Spleen (tissue), 11 donors: ENCODE data around the gene SLC28A1. TPM values are rescaled to one million over a fixed set of nuclear protein-coding genes. Genes with fewer than 3 reads are reported as not detected.
A peak's percentile ranks its signal among the peaks of the same experiment; 100 is the strongest.

Experiments used
- DNase-seq: peaks from one replicate; pipeline ENCODE4 v3.0.0-alpha.2; 2020
- H3K27ac ChIP-seq, 8 donors: fragments of 200-600 bp; sonication (generic) in 7 of 8; 1 replicate in 4 of 8; 2 replicates in 4 of 8; pipeline versions ENCODE4 v1.5.0 to v1.8.0; 2016 to 2021; ENCODE audit warnings: inconsistent platforms in 4 of 8, mild to moderate bottlenecking in 4 of 8, moderate library complexity in 1 of 8
- H3K27me3 ChIP-seq, 7 donors: fragments of 200-600 bp; sonication (generic) in 6 of 7; replicated peaks in 1 of 7; 1 replicate in 4 of 7; 2 replicates in 3 of 7; pipeline versions ENCODE4 v1.5.0 to v1.8.0; 2016 to 2021; ENCODE audit warnings: inconsistent platforms in 3 of 7, mild to moderate bottlenecking in 1 of 7
- H3K36me3 ChIP-seq, 6 donors: fragments of 200-600 bp; sonication (generic) in 5 of 6; 1 replicate in 4 of 6; 2 replicates in 2 of 6; pipeline versions ENCODE4 v1.5.0 to v1.8.0; 2016 to 2021; ENCODE audit warnings: inconsistent platforms in 2 of 6
- H3K4me1 ChIP-seq, 6 donors: fragments of 200-600 bp; sonication (generic) in 5 of 6; 1 replicate in 3 of 6; 2 replicates in 3 of 6; pipeline versions ENCODE4 v1.5.0 to v1.8.0; 2016 to 2021; ENCODE audit warnings: inconsistent platforms in 3 of 6
- H3K4me3 ChIP-seq, 8 donors: fragments of 200-600 bp; sonication (generic) in 7 of 8; 1 replicate in 4 of 8; 2 replicates in 4 of 8; pipeline versions ENCODE4 v1.5.0 to v1.8.0; 2016 to 2021; ENCODE audit warnings: inconsistent platforms in 4 of 8, mild to moderate bottlenecking in 4 of 8, moderate library complexity in 2 of 8
- H3K9me3 ChIP-seq, 8 donors: fragments of 200-600 bp; sonication (generic) in 7 of 8; 1 replicate in 4 of 8; 2 replicates in 4 of 8; pipeline versions ENCODE4 v1.5.0 to v1.8.0; 2016 to 2021; ENCODE audit warnings: inconsistent platforms in 4 of 8
- POLR2A ChIP-seq, 3 donors: fragments of 450-650 bp; IDR thresholded peaks; one replicate each; pipeline ENCODE4 v1.5.1; 2017; ENCODE audit warnings: antibody characterized with exemption in 3 of 3, mild to moderate bottlenecking in 1 of 3
- POLR2AphosphoS5 ChIP-seq, 3 donors: sonication (generic); formaldehyde crosslinking; IDR thresholded peaks; one replicate each; pipeline ENCODE4 v1.5.1; 2017; ENCODE audit warnings: antibody characterized with exemption in 3 of 3
- WGBS, 5 donors: extraction: QIAGEN DNeasy Blood & Tissue Kit in 3 of 5; methylation state at CpG; one replicate each; pipeline versions ENCODE4 v1.1.5 to v1.1.7; 2013 to 2018; 5-methylcytosine and 5-hydroxymethylcytosine counted together
- intact Hi-C: fragments of 100-400 bp; cut with DNase I; formaldehyde crosslinking; loops from one replicate; pipeline ENCODE4 v1.15.0; 2023; ENCODE audit warnings: low total_unique reads
- polyA plus RNA-seq, 3 donors: library from polyadenylated mRNA; stranded (reverse); fragments of 200-250 nt; gene quantifications; one replicate each; pipeline ENCODE4 v1.2.1, GENCODE V29; 2013
- total RNA-seq, 7 donors: library from RNA; depleted of rRNA in 3 of 7; stranded (reverse); fragments of >200 nt in 3 of 7; fragmentation: NEBNext Ultra II Directional in 4 of 7; extraction: Animal tissue kit (Norgen Biotek cat#: 25700) in 4 of 7; gene quantifications; one replicate each; pipeline versions ENCODE4 v1.1.0 to v1.2.1, GENCODE V29; 2016 to 2021
- TF ChIP-seq, protein P1 (sequence below), 11 experiments: fragments of 200-600 bp in 7 of 11; fragments of 450-650 bp in 4 of 11; sonication (generic) in 4 of 11; IDR thresholded peaks in 8 of 11; conservative IDR thresholded peaks in 3 of 11; 1 replicate in 7 of 11; 2 replicates in 4 of 11; pipeline versions ENCODE4 v1.4.0 to v1.8.0; 2016 to 2021; ENCODE audit warnings: antibody characterized with exemption in 11 of 11, inconsistent platforms in 4 of 11, mild to moderate bottlenecking in 1 of 11
- donor health status: healthy with polysubstance abuse.
- donor health status: DM: no; HTN: no; CAD: no; lungs with moderate emphysema.
- donor health status: DM: no; HTN: no; CAD: no.
- donor health status: Bipolar disorder and iron deficiency.
- donor health status: healthy.
- donor health status: DM: no; HTN: no; CAD: no.
- donor health status: DM: yes; HTN: yes; CAD: no.

The SLC28A1 gene
- total and polyA plus RNA-seq, 10 donors: 0.10 to 0.29 (median 0.16) TPM; not detected in 7

DNA sequence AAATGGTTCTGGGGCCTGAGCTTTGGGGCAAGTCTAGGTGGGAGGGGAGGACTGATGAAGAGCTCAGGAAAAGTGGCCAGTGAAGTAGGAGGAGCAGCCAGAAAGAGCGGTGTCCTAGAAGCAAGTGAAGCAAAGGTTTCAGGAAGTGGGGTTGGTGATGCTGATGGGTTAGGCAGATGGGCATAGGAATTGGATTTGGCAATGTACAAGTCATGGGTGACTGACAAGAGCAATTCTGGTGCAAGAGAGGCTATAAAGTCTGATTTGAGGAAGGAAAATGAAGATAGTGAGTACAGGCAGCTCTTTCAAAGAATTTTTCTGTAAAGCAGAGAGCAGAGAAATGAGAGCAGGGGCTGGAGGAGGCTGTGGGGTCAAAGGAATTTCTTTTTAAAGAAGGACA is 47.6 kb upstream of the SLC28A1 start:
- Histone ChIP-seq H3K4me3 (no peak overlapping the region), H3K27me3 (no peaks in the 10 kb centered on the region), H3K4me1 (peaks cover 0 to 10% (median 3%) of the 10 kb centered on the region in 6 donors), H3K27ac (no peak overlapping the region), H3K9me3 (no peaks in the 10 kb centered on the region), H3K36me3 (no peaks in the 10 kb centered on the region)
- intact Hi-C loops: no loop called here
- DNase-seq: no peak
- WGBS, 5 donors: 48 to 93% (median 78%) methylated on average over 1 of the region's 1 CpG
- TF ChIP-seq, protein P1, sequence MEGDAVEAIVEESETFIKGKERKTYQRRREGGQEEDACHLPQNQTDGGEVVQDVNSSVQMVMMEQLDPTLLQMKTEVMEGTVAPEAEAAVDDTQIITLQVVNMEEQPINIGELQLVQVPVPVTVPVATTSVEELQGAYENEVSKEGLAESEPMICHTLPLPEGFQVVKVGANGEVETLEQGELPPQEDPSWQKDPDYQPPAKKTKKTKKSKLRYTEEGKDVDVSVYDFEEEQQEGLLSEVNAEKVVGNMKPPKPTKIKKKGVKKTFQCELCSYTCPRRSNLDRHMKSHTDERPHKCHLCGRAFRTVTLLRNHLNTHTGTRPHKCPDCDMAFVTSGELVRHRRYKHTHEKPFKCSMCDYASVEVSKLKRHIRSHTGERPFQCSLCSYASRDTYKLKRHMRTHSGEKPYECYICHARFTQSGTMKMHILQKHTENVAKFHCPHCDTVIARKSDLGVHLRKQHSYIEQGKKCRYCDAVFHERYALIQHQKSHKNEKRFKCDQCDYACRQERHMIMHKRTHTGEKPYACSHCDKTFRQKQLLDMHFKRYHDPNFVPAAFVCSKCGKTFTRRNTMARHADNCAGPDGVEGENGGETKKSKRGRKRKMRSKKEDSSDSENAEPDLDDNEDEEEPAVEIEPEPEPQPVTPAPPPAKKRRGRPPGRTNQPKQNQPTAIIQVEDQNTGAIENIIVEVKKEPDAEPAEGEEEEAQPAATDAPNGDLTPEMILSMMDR (IDR thresholded peaks at IDR 0.05 in 8 of 11, conservative IDR thresholded peaks at IDR 0.05 in 3 of 11): no peak
- no peak for TF ChIP-seq POLR2AphosphoS5 (IDR thresholded peaks at IDR 0.05)
- no peak for TF ChIP-seq POLR2A (IDR thresholded peaks at IDR 0.05)

DNA sequence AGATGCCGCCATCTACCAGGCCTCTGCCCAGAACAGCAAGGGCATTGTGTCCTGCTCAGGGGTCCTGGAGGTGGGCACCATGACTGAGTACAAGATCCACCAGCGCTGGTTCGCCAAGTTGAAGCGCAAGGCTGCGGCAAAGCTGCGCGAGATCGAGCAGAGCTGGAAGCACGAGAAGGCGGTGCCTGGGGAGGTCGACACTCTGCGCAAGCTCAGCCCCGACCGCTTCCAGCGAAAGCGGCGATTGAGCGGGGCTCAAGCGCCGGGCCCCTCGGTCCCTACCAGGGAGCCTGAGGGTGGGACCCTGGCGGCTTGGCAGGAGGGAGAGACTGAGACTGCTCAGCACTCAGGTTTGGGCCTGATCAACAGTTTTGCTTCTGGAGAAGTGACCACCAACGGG is 44.7 kb upstream of the SLC28A1 start:
- intact Hi-C loops: no loop called here
- Histone ChIP-seq H3K36me3 (no peaks in the 10 kb centered on the region), H3K27me3 (no peaks in the 10 kb centered on the region), H3K9me3 (no peaks in the 10 kb centered on the region), H3K4me1 (no peaks in the 10 kb centered on the region), H3K27ac (no peak overlapping the region), H3K4me3 (no peak overlapping the region)
- TF ChIP-seq POLR2A (IDR thresholded peaks at IDR 0.05) (no peak), POLR2AphosphoS5 (IDR thresholded peaks at IDR 0.05) (no peak)
- 95 to 98% (median 97%) methylated on average over 21 to 23 of the region's 23 CpGs for WGBS, 5 donors
- no peak for DNase-seq

DNA sequence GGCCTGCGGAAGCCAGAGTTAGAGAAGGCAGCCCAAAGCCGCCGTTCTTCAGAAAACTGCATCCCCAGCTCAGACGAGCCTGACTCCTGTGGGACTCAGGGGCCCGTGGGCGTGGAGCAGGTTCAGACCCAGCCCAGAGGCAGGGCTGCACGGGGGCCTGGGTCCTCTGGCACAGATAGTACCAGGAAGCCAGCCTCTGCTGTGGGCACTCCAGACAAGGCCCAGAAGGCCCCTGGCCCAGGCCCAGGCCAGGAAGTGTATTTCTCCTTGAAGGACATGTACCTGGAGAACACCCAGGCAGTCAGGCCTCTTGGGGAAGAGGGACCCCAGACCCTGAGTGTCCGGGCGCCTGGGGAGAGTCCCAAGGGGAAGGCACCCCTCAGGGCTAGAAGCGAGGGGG is 44.2 kb upstream of the SLC28A1 start:
- TF ChIP-seq POLR2A (IDR thresholded peaks at IDR 0.05): no peak
- TF ChIP-seq, protein P1 (IDR thresholded peaks at IDR 0.05 in 8 of 11, conservative IDR thresholded peaks at IDR 0.05 in 3 of 11): no peak
- no peak for TF ChIP-seq POLR2AphosphoS5 (IDR thresholded peaks at IDR 0.05)
- Histone ChIP-seq H3K4me3 (no peak overlapping the region), H3K36me3 (no peaks in the 10 kb centered on the region), H3K27me3 (no peaks in the 10 kb centered on the region), H3K4me1 (no peaks in the 10 kb centered on the region), H3K27ac (no peak overlapping the region), H3K9me3 (no peaks in the 10 kb centered on the region)
- WGBS, 5 donors: 83 to 93% (median 90%) methylated on average over 7 to 10 of the region's 10 CpGs
- no peak for DNase-seq
- intact Hi-C loops: no loop called here

DNA sequence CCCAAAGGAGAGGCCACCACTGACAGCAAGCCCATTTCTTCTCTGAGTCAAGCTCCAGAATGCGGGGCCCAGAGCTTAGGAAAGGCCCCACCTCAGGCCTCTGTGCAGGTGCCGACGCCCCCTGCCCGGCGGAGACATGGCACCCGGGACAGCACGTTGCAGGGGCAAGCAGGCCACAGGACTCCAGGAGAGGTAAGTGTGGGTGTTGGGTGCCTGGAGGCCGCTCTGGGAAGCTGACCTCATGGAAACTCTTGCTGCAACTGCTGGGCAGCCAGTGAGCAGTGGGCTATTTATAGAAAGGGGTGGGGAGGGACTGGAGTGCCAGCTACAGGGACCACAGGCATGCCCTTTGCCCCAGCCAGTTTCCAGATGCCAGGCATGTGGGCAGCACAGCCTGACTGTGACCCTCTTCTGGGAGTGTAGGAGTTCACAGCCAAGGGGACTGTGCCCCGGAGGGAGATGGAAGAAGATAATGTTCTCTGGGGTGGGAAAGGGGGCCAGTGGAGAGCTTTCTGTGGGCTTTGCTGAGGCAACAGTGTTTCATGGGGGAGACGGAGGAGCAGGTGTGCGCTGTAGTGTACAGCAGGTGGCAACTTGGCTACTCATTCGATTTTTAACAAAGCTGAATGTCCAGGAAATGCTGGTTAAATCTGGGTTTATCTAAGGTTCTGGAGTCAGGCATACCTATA is 43.6 kb upstream of the SLC28A1 start:
- Histone ChIP-seq H3K4me3 (no peak overlapping the region), H3K4me1 (no peaks in the 10 kb centered on the region), H3K36me3 (no peaks in the 10 kb centered on the region), H3K27me3 (no peaks in the 10 kb centered on the region), H3K9me3 (no peaks in the 10 kb centered on the region), H3K27ac (no peak overlapping the region)
- WGBS, 5 donors: 85 to 94% (median 87%) methylated on average over 10 to 12 of the region's 12 CpGs
- DNase-seq: no peak
- TF ChIP-seq POLR2AphosphoS5 (IDR thresholded peaks at IDR 0.05): peak in 1 of 3 donors; percentile 18
- TF ChIP-seq POLR2A (IDR thresholded peaks at IDR 0.05): no peak
- TF ChIP-seq, protein P1 (IDR thresholded peaks at IDR 0.05 in 8 of 11, conservative IDR thresholded peaks at IDR 0.05 in 3 of 11): no peak
- intact Hi-C loops: no loop called here
